MCF 10A (cell line): ENCODE measurements around the gene SZRD1. TPM values are rescaled to one million over a fixed set of nuclear protein-coding genes. Genes with fewer than 3 reads are reported as not detected.

Experiments used
- BruUV-seq: library from RNA; stranded (reverse); fragments of 400-500 nt; replicated peaks from 2 replicates; lab custom pipeline; 2021; lab: Mats Ljungman, UMichigan
- CTCF ChIA-PET: fragments of 300-600 bp; sonication (Branson Sonifier 250); formaldehyde crosslinking; extraction: SDS; loops from one replicate; lab custom pipeline; 2021; ENCODE audit warnings: antibody characterized with exemption, inconsistent platforms; lab: Yijun Ruan, JAX
- POLR2A ChIA-PET: fragments of 300-600, 350-650 bp; sonication (Branson Sonifier 250); formaldehyde crosslinking; extraction: SDS; loops from one replicate; lab custom pipeline; 2020; ENCODE audit warnings: antibody characterized with exemption, inconsistent platforms; lab: Yijun Ruan, JAX
- DNase-seq: peaks from one replicate; pipeline ENCODE4 v3.0.0-alpha.2; 2018; ENCODE audit not compliant: unreplicated experiment
- H3K27ac Mint-ChIP-seq: one replicate; pipeline ENCODE4 v1.8.0; 2022; ENCODE audit warnings: mild to moderate bottlenecking, low read depth, mixed read lengths; ENCODE audit not compliant: unreplicated experiment
- H3K27me3 Mint-ChIP-seq: one replicate; pipeline ENCODE4 v1.8.0; 2022; ENCODE audit warnings: mixed read lengths; ENCODE audit not compliant: insufficient read depth, unreplicated experiment
- H3K36me3 Mint-ChIP-seq: one replicate; pipeline ENCODE4 v1.8.0; 2022; ENCODE audit warnings: mild to moderate bottlenecking, moderate library complexity, mixed read lengths; ENCODE audit not compliant: insufficient read depth, unreplicated experiment
- H3K4me1 Mint-ChIP-seq: one replicate; pipeline ENCODE4 v1.8.0; 2022; ENCODE audit warnings: mixed read lengths; ENCODE audit not compliant: insufficient read depth, unreplicated experiment
- H3K4me3 Mint-ChIP-seq: one replicate; pipeline ENCODE4 v1.8.0; 2022; ENCODE audit warnings: mild to moderate bottlenecking, moderate library complexity, mixed read lengths; ENCODE audit not compliant: unreplicated experiment
- H3K9me3 Mint-ChIP-seq: one replicate; pipeline ENCODE4 v1.8.0; 2022; ENCODE audit warnings: mixed read lengths; ENCODE audit not compliant: unreplicated experiment
- CTCF ChIP-seq: fragments of 200-600 bp; IDR thresholded peaks from one replicate; pipeline ENCODE4 v1.8.0; 2022; ENCODE audit warnings: antibody characterized with exemption, mild to moderate bottlenecking; ENCODE audit not compliant: unreplicated experiment
- intact Hi-C: fragments of 100-400 bp; cut with micrococcal nuclease; formaldehyde crosslinking; loops from 2 replicates; pipeline ENCODE4 v1.14.1; 2022
- total RNA-seq: library from RNA; stranded (reverse); gene quantifications from 2 replicates; pipeline ENCODE4 v1.2.3, GENCODE V29; 2022

SZRD1 gene
- total RNA-seq, 1 experiment from 2014 or later, result 108 TPM

- peak; percentile 84 for DNase-seq
- CTCF ChIA-PET, result no interaction called here
Measured at GRCh38 chr1:16324456-16324890, 42.6 kb upstream of the SZRD1 start.

GRCh38 chr1:16326833-16327404 lies 40.1 kb upstream of the SZRD1 start:
- intact Hi-C loops, result no loop called here
- H3K27ac Mint-ChIP-seq, result no peak overlapping the region
- no peak for TF ChIP-seq CTCF
- H3K4me1 Mint-ChIP-seq, result peaks cover 15% of the 10 kb centered on the region
- H3K9me3 Mint-ChIP-seq, result no peaks in the 10 kb centered on the region
- DNase-seq, result no peak
- POLR2A ChIA-PET, result no interaction called here
- H3K4me3 Mint-ChIP-seq, result no peak overlapping the region
- H3K27me3 Mint-ChIP-seq, result no peaks in the 10 kb centered on the region
- CTCF ChIA-PET, result interaction anchor here (0.6 kb wide), 1 partner anchor 39 kb away, joined by 4 read pairs; no protein-coding TSS in a partner anchor
- BruUV-seq, result no TSS peak
- peaks cover 17% of the 10 kb centered on the region for H3K36me3 Mint-ChIP-seq

More at GRCh38 chr1:16324456-16324890, 42.6 kb upstream of the SZRD1 start:
- H3K4me3 Mint-ChIP-seq, result no peak overlapping the region
- no peaks in the 10 kb centered on the region for H3K27me3 Mint-ChIP-seq
- POLR2A ChIA-PET, result interaction anchor here (0.9 to 1.8 kb wide), 7 partner anchors 10 to 186 kb away, joined by 3 to 7 read pairs (median 3); partner anchors contain the start of gene FBXO42
- H3K4me1 Mint-ChIP-seq, result peaks cover 23% of the 10 kb centered on the region
- intact Hi-C loops, result no loop called here
- BruUV-seq, result no TSS peak
- no peak overlapping the region for H3K27ac Mint-ChIP-seq
- H3K36me3 Mint-ChIP-seq, result peaks cover 17% of the 10 kb centered on the region
- TF ChIP-seq CTCF, result no peak
- no peaks in the 10 kb centered on the region for H3K9me3 Mint-ChIP-seq

- ChIA-PET CTCF (interaction anchor here (0.6 to 0.8 kb wide), 5 partner anchors 20 to 324 kb away, joined by 3 to 6 read pairs (median 4); no protein-coding TSS in a partner anchor), POLR2A (interaction anchor here (0.7 to 1.4 kb wide), 4 partner anchors 10 to 18 kb away, joined by 3 to 4 read pairs (median 4); partner anchors contain the start of gene FBXO42)
- H3K9me3 Mint-ChIP-seq, result no peaks in the 10 kb centered on the region
- H3K36me3 Mint-ChIP-seq, result peaks cover 7% of the 10 kb centered on the region
- H3K4me3 Mint-ChIP-seq, result no peak overlapping the region
- peaks cover 13% of the 10 kb centered on the region for H3K4me1 Mint-ChIP-seq
- DNase-seq, result no peak
- no peaks in the 10 kb centered on the region for H3K27me3 Mint-ChIP-seq
- no peak overlapping the region for H3K27ac Mint-ChIP-seq
- intact Hi-C loops, result no loop called here
- BruUV-seq, result no TSS peak
- TF ChIP-seq CTCF, result no peak
Measured at GRCh38 chr1:16334655-16335340, 32.2 kb upstream of the SZRD1 start.

- POLR2A ChIA-PET, result no interaction called here
- Mint-ChIP-seq H3K27me3 (no peaks in the 10 kb centered on the region), H3K4me3 (no peak overlapping the region), H3K36me3 (peaks cover 17% of the 10 kb centered on the region), H3K4me1 (peaks cover 13% of the 10 kb centered on the region), H3K9me3 (no peaks in the 10 kb centered on the region), H3K27ac (no peak overlapping the region)
- no peak for TF ChIP-seq CTCF
- BruUV-seq, result no TSS peak
- no peak for DNase-seq
- intact Hi-C loops, result no loop called here
- CTCF ChIA-PET, result interaction anchor here (0.5 to 0.6 kb wide), 2 partner anchors 9 to 42 kb away, joined by 3 to 4 read pairs; no protein-coding TSS in a partner anchor
Measured at GRCh38 chr1:16338961-16339360, 28.1 kb upstream of the SZRD1 start.
